ENCODE data around the gene NCAPG2. TPM values are rescaled to one million over a fixed set of nuclear protein-coding genes. Genes with fewer than 3 reads are reported as not detected.
"Not testable (repeated sequence)": the region's sequence is repeated elsewhere in the genome, so short reads cannot be mapped to it uniquely, and the experiment has no call there.

NCAPG2 gene
- total RNA-seq, 2 donors from 2014 or later = 129 to 134 TPM

DNA sequence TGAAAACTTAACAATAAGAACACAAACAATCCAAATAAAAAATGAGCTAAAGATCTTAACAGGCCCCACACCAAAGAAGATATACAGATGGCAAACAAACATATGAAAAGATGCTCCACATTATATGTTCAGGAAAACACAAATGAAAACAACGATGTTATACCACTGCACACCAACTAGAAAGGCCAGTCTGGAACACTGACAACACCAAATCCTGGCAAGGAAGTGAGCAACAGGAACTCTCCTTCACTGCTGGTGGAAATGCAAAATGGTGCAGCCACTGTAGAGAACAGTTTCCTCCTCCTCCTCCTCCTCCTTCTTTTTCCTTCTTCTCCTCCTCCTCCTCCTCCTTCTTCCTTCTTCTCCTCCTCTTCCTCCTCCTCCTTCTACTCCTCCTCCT lies 12.2 kb upstream of the NCAPG2 start:
- Mint-ChIP-seq H3K36me3 (ENCODE audit: insufficient read depth in 2 of 2) (peaks cover 0 to 2% of the 10 kb centered on the region in 2 donors), H3K9me3 (no peaks in the 10 kb centered on the region), H3K27ac (no peak overlapping the region), H3K4me3 (no peak overlapping the region), H3K4me1 (ENCODE audit: low read depth) (peaks cover 5% of the 10 kb centered on the region), H3K27me3 (ENCODE audit: low read depth) (peaks cover 12% of the 10 kb centered on the region)
- DNase-seq (no peak), ATAC-seq (replicated peaks in 1 of 2) (no peak)

DNA sequence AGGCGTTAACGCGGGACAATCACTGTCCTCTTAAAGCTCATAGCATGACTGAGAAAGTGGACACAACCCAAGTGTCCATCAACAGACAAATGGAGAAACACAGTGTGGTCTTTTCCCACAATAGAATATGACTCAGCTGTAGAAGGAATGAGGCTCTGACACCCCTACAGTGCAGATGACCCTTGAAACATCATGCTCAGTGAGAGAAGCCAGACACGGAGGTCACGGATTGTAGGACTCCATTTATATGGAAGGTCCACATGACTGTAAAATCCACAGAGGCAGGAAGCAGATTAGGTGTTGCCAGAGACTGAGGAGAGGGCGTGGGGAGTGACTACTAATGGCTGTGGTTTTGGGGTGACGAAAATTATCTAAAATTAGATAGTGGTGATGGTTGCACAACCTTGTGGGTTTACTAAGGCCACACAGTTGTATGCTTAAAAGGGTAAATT lies 6.1 kb upstream of the NCAPG2 start:
- Mint-ChIP-seq H3K27me3 (ENCODE audit: low read depth) (no peaks in the 10 kb centered on the region), H3K4me1 (ENCODE audit: low read depth) (peaks cover 10% of the 10 kb centered on the region), H3K9me3 (peaks cover 0 to 2% of the 10 kb centered on the region in 2 donors), H3K4me3 (no peak overlapping the region), H3K27ac (no peak overlapping the region), H3K36me3 (ENCODE audit: insufficient read depth in 2 of 2) (peaks cover 1 to 2% of the 10 kb centered on the region in 2 donors)
- DNase-seq (no peak), ATAC-seq (replicated peaks in 1 of 2) (no peak)

DNA sequence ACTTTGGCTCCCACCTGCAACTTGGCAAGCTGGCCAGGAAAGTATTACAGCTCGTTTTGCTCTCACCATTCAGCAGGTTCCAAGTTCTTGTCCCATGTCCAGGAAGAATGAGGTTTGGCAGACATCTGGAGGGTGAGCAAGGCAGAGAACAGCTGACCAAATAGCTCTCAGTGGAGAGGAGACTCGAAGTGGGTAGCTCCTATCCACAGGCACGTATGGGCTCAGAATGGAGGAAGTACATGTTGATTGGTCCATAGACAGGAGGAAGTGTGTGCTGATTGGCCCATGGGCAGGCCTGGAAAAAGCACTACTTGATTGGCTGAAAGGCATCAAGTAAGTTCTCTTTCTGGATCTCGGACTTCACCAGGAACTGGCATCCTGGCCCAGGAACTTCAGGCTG lies 3.0 kb upstream of the NCAPG2 start:
- H3K27ac Mint-ChIP-seq = no peak overlapping the region
- peaks cover 26% of the 10 kb centered on the region for H3K4me1 Mint-ChIP-seq (ENCODE audit: low read depth)

DNA sequence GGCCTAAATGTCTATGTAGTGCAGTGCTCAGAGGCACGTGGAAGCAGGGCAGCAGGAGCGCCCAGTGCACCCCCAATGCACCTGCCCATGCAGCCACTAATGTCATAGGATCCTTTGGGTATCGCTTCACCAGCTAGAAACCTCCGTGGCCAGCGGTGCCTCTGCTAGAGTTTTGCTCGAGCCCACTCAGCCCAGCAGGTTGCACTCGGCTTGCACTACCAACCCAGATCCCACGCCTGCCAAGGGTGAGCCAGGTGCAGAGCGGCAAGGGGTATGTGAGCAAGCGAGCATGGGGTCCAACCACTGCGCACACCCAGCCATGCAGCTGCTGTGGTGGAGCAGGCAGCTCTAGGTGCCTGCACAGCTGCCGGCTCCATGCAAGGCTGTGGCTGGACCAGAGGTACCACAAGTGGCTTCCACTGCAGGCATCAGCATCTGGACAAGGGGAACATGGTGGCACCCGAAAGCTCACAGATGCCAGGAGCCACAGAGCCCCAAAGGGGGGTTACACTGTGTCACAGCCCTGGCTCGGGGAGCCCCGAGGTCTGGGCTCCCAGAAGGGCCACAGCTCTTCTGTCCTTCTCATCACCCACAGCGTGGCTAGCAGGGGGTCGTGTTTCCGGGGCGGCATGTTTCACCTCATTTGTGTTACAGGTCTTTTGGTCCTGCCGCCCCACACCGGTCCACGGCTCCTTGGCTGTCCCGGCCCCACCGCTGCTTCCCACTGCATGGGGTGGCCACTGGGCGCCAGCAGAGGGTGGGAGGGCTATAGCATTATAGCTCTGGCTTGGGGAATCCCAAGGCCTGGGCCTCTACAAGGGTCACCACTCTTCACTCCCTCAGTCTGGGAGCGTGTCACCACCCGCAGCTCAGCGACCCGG lies 2.3 kb upstream of the NCAPG2 start:
- no peak for DNase-seq
- peaks cover 4 to 6% of the 10 kb centered on the region in 2 donors for H3K36me3 Mint-ChIP-seq (ENCODE audit: insufficient read depth in 2 of 2)
- peak overlapping the region; percentile 57 to 92 for H3K4me3 Mint-ChIP-seq
- no peaks in the 10 kb centered on the region for H3K27me3 Mint-ChIP-seq (ENCODE audit: low read depth)
- no peak for ATAC-seq (replicated peaks in 1 of 2)
- peaks cover 0 to 2% of the 10 kb centered on the region in 2 donors for H3K9me3 Mint-ChIP-seq
- no peak overlapping the region for H3K27ac Mint-ChIP-seq
- H3K4me1 Mint-ChIP-seq (ENCODE audit: low read depth) = peaks cover 28% of the 10 kb centered on the region

More for the DNA sequence above, 3.0 kb upstream of the NCAPG2 start:
- Mint-ChIP-seq H3K27me3 (ENCODE audit: low read depth) (no peaks in the 10 kb centered on the region), H3K36me3 (ENCODE audit: insufficient read depth in 2 of 2) (peaks cover 6% of the 10 kb centered on the region in 2 donors), H3K4me3 (no peak overlapping the region), H3K9me3 (peaks cover 0 to 2% of the 10 kb centered on the region in 2 donors)
- ATAC-seq (replicated peaks in 1 of 2) (no peak), DNase-seq (no peak)

DNA sequence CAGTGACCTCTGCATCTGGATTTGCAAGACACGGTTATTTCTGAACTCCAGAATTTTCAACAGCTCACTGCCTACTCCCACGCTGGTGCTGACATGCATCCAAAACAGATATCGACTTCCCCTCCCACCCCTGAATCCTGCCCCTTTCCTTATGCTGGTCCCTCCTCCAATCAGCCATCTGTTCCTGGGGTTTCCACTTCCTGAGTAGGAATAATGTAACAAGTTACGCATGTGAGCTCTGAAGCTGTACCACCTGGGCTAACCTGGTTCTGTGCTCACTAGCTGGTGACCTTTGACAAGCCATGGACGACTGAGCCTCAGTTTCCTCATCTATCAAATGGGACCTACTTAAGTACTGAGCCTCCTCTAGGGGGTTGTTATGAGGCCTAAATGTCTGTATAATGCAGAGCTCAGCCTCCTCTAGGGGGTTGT lies 1.7 kb upstream of the NCAPG2 start:
- no peak overlapping the region for H3K27ac Mint-ChIP-seq
- ATAC-seq (replicated peaks in 1 of 2) (no peak), DNase-seq (no peak)

DNA sequence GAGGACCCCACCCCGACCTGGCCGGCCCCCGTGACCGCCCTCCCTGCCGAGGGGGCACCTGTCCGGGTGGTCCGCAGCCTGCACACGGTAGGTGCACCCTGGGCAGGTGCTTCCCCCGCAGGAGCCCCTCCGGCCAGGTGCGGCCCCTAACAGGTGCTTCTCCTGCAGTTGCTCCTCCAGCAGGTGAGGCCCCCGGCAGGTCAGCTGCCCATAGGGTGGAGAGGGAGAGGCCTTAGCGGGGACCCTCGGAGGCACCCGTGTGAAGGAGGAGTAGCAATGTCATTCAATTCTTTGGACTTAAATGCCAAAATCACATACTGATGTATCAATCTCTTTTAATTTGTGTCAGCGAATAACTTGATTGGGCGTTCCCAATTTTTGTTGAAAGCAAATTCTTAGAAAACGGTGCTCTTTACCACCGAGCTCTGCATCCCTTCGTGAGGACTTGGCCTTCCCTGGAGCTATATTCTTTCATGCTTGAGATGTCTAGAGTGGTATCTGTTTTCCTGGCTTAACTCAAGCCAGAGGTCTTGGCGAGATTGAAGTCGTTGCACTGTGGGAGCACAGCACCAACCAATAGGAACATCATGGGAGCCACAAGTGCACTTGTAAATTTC lies 738 bp upstream of the NCAPG2 start:
- Mint-ChIP-seq H3K9me3 (peaks cover 0 to 2% of the 10 kb centered on the region in 2 donors), H3K36me3 (ENCODE audit: insufficient read depth in 2 of 2) (peaks cover 11 to 20% of the 10 kb centered on the region in 2 donors), H3K27ac (peak overlapping the region; percentile 9), H3K4me3 (peak overlapping the region; percentile 92 to 94), H3K27me3 (ENCODE audit: low read depth) (no peaks in the 10 kb centered on the region), H3K4me1 (ENCODE audit: low read depth) (peaks cover 41% of the 10 kb centered on the region)
- ATAC-seq (replicated peaks in 1 of 2) (no peak), DNase-seq (no peak)

More for the DNA sequence above, 1.7 kb upstream of the NCAPG2 start:
- H3K27me3 Mint-ChIP-seq (ENCODE audit: low read depth) = no peaks in the 10 kb centered on the region
- peaks cover 0 to 2% of the 10 kb centered on the region in 2 donors for H3K9me3 Mint-ChIP-seq
- H3K36me3 Mint-ChIP-seq (ENCODE audit: insufficient read depth in 2 of 2) = peaks cover 6 to 11% of the 10 kb centered on the region in 2 donors
- H3K4me3 Mint-ChIP-seq = peak overlapping the region; percentile 57 to 92
- H3K4me1 Mint-ChIP-seq (ENCODE audit: low read depth) = peaks cover 34% of the 10 kb centered on the region

DNA sequence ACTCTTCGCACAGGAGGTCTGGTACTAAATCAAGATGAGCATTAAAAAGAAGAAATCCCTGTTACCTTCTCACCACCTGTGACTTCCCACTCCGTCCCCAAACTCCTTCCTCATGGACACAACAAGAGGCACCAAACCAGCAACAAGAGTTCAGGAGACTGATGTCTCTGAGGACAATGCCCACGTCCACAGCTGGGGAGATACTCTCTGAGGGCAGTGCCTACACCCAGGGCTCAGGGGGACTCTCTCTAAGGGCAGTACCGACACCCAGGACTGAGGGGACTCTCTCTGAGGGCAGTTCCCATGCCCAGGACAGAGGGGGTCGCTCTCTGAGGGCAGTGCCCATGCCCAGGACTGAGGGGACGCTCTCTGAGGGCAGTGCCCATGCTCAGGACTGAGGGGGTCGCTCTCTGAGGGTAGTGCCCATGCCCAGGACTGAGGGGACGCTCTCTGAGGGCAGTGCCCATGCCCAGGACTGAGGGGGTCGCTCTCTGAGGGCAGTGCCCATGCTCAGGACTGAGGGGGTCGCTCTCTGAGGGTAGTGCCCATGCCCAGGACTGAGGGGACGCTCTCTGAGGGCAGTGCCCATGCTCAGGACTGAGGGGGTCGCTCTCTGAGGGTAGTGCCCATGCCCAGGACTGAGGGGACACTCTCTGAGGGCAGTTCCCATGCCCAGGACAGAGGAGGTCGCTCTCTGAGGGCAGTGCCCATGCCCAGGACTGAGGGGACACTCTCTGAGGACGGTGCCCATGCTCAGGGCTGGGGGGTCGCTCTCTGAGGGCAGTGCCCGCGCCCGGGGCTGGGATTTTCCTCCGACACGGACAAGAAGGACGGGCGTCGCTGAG lies 703 bp downstream of the NCAPG2 start:
- Mint-ChIP-seq H3K4me1 (ENCODE audit: low read depth) (peaks cover 49% of the 10 kb centered on the region), H3K36me3 (ENCODE audit: insufficient read depth in 2 of 2) (peaks cover 17 to 27% of the 10 kb centered on the region in 2 donors), H3K4me3 (peak overlapping the region; percentile 92 to 96), H3K27ac (peak overlapping the region; percentile 86)
- DNase-seq; H3K27me3 Mint-ChIP-seq (ENCODE audit: low read depth); ATAC-seq (replicated peaks in 1 of 2); H3K9me3 Mint-ChIP-seq: not testable (repeated sequence)

DNA sequence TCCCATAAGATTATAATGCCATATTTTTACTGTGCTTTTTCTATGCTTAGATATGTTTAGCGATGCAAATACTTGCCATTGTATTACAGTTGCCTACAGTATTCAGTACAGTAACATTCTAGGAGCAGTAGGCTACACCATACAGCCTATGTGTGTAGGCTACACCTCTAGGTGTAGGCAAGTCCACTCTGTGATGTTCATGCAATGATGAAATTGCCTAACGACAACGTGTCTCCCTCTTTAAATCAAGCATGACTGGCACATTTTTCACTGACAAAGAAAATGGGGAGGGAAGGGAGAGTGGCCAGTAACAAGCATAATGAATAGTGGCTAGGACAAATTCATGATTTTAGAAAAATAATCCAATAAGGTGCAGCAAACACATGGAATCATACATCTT lies 1.7 kb downstream of the NCAPG2 start:
- H3K36me3 Mint-ChIP-seq (ENCODE audit: insufficient read depth in 2 of 2) = peaks cover 17 to 29% of the 10 kb centered on the region in 2 donors
- H3K9me3 Mint-ChIP-seq = peaks cover 0 to 2% of the 10 kb centered on the region in 2 donors
- peak overlapping the region; percentile 92 to 96 for H3K4me3 Mint-ChIP-seq
- ATAC-seq (replicated peaks in 1 of 2) (no peak), DNase-seq (no peak)
- peak overlapping the region; percentile 86 for H3K27ac Mint-ChIP-seq
- H3K4me1 Mint-ChIP-seq (ENCODE audit: low read depth) = peaks cover 52% of the 10 kb centered on the region
- no peaks in the 10 kb centered on the region for H3K27me3 Mint-ChIP-seq (ENCODE audit: low read depth)

DNA sequence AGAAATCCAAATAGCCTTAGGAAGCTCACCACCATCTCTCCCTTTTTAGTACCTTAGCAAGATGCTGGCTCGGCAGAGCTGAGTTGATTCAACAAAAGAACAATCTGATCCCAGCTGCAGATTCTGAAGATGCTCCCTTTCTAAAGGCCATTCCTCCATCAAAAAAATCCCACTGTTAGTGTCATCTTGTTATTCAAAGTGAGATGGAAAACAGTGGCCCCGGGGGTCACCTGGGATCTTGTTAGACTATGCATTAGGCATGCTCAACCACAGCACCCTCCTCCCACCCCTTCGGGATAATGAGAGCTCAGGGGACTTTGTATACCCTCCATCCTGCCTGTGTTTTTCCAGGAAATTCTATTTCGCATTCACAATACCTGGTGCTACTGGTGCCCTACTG lies 2.4 kb downstream of the NCAPG2 start:
- peaks cover 20 to 34% of the 10 kb centered on the region in 2 donors for H3K36me3 Mint-ChIP-seq (ENCODE audit: insufficient read depth in 2 of 2)
- no peaks in the 10 kb centered on the region for H3K27me3 Mint-ChIP-seq (ENCODE audit: low read depth)
- peaks cover 52% of the 10 kb centered on the region for H3K4me1 Mint-ChIP-seq (ENCODE audit: low read depth)
- peak overlapping the region; percentile 92 to 96 for H3K4me3 Mint-ChIP-seq
- no peak overlapping the region for H3K27ac Mint-ChIP-seq
- ATAC-seq (replicated peaks in 1 of 2) (no peak), DNase-seq (no peak)
- no peaks in the 10 kb centered on the region for H3K9me3 Mint-ChIP-seq

DNA sequence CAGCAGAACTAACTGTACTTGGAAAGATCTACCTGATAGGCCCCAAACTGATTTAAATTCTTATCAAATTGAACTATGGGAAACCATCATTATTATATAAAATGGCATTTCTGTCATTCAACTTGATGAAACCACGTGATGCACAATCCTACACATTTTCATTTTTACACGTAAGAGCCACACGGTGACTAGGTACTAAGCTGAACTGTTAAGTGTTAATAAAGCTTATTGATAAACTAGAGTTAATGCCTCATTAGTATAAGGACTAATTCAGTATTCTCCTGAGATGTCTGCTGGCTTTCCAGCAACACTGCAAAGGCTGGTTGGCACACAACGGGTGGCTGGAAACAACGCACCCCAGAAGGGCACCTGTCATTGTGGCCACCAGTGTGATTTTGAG lies 4.6 kb downstream of the NCAPG2 start:
- DNase-seq = no peak
- Mint-ChIP-seq H3K4me3 (no peak overlapping the region), H3K4me1 (ENCODE audit: low read depth) (peaks cover 51% of the 10 kb centered on the region), H3K9me3 (no peaks in the 10 kb centered on the region), H3K27ac (no peak overlapping the region), H3K36me3 (ENCODE audit: insufficient read depth in 2 of 2) (peaks cover 21 to 43% of the 10 kb centered on the region in 2 donors), H3K27me3 (ENCODE audit: low read depth) (no peaks in the 10 kb centered on the region)
- ATAC-seq (replicated peaks in 1 of 2) = no peak

DNA sequence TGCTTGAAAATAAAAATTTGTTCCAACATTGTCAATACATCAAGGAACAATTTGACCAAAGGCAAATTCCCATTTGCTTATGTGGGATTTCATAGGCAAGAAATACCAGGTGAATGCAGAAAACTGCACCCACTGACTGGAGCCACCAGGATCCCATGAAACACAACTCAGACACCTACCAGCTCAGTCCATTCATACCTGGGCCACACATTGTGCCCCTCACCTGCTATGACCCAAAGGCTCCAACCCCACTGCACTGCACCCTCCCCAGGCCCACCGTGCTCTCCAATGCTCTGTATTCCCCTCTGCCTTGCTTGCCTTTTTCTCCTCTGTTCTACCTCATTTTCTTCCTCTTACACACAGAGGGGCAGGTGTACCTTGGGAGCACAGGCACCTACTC lies 5.3 kb downstream of the NCAPG2 start:
- no peak overlapping the region for H3K4me3 Mint-ChIP-seq
- peak overlapping the region; percentile 48 for H3K27ac Mint-ChIP-seq
- H3K4me1 Mint-ChIP-seq (ENCODE audit: low read depth) = peaks cover 56% of the 10 kb centered on the region
- no peak for DNase-seq
- peaks cover 23 to 45% of the 10 kb centered on the region in 2 donors for H3K36me3 Mint-ChIP-seq (ENCODE audit: insufficient read depth in 2 of 2)
- ATAC-seq (replicated peaks in 1 of 2) = no peak
- H3K27me3 Mint-ChIP-seq (ENCODE audit: low read depth) = no peaks in the 10 kb centered on the region
- no peaks in the 10 kb centered on the region for H3K9me3 Mint-ChIP-seq

DNA sequence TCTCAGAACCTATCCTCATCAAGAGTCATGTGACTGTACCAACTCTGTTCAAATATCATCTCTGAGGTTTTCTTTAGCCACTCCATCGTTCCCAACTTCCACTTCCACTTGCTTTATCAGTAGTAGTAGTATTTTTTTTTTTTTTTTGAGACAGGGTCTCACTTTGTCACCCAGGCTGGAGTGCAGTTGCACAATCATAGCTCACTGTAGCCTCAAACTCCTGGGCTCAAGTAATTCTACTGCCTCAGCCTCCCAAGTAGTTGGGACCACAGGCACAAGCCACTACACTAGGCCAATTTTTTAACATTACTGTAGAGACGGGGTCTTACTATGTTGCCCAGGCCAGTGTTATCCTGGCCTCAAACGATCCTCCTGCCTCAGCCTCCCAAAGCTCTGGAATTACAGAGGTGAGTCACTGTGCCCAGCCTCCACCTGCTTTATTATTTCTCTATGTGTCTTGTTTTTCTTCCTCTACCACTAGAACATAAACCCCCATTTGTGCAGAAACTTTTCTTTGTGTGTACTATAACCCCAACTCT lies 5.9 kb downstream of the NCAPG2 start:
- no peaks in the 10 kb centered on the region for H3K9me3 Mint-ChIP-seq
- ATAC-seq (replicated peaks in 1 of 2) (no peak), DNase-seq (no peak)
- H3K4me3 Mint-ChIP-seq = no peak overlapping the region
- H3K27ac Mint-ChIP-seq = no peak overlapping the region
- H3K27me3 Mint-ChIP-seq (ENCODE audit: low read depth) = no peaks in the 10 kb centered on the region
- peaks cover 23 to 47% of the 10 kb centered on the region in 2 donors for H3K36me3 Mint-ChIP-seq (ENCODE audit: insufficient read depth in 2 of 2)
- H3K4me1 Mint-ChIP-seq (ENCODE audit: low read depth) = peaks cover 55% of the 10 kb centered on the region
